Activated CD4-positive, CD25-positive, alpha-beta regulatory T cell treated with anti-CD3 and anti-CD28 coated beads, Interleukin-2, amount 50 U/mL, for 72 hours (primary cell): ENCODE data around the gene VTCN1.
"Not testable (repeated sequence)": the region's sequence is repeated elsewhere in the genome, so short reads cannot be mapped to it uniquely, and the experiment has no call there.

Source experiments
- DNase-seq: peaks from one replicate; pipeline ENCODE4 v3.0.0; 2021

The VTCN1 gene

DNA sequence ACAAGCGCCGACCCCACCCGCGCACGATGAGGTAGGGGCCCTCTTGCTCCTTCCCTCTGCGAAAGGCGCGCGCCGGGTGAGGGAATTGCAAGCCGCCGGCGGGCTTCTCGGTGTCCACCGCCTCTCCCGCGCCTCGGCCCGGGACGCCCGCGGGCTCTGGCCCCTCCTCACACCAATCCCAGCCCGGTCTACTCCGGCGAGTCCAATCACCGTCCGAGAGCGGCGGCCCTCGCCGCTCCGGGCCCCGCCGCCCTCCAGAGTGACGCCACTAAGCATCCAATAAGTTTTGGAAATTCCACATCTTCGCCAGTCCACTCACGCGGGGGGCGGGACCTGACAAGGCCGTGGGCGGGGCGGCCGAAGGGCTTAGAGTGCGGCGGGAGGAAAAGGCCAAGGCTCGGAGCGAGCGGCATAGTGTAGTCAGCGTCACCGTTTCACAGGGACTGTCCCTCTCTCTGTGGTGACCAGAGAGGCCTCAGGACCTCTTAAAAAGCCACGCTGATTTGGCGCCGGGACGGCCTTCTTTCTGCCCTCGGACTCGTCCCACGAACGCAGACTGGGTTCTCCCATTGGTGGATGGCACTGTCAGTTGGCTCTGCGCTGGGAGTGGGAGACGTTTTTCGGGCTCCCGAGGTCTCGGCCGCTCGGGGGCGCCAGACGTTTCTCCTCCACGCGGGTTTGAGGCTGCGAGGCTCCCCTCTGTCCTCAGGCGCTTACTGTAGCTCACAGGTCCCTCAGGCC lies 89.0 kb downstream of the VTCN1 start, which contains the start of gene TRIM45:
Gene TRIM45, minus strand, starts transcription at position 161 of the 741 bp plus-strand sequence. CDS start 548 bp downstream, outside the sequence.
- DNase-seq: peak; percentile 81

GRCh38 chr1:117120774-117121588 lies 89.7 kb downstream of the VTCN1 start:
- DNase-seq: no peak

GRCh38 chr1:117119144-117119543 lies 91.6 kb downstream of the VTCN1 start:
- not testable (repeated sequence) for DNase-seq

GRCh38 chr1:117118137-117118536 lies 92.6 kb downstream of the VTCN1 start:
- no peak for DNase-seq

DNA sequence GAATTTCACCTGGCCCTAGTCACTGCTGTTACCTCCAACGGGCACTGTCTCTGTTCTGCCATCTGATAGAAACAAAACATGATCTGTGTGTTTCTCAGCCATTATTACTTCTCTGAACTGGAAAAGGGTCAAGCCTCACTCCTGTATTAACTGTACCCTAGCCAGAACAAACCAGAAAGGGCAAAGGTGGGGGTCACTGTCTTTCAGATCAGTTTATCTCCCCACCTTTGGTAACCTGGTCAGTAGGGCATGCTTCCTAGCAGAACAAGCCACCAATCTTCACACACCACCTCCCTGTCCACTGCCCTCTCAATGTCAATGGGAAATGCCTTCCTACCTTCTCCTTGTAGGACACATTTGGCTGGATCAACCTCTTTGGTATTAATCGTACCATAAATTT lies 93.0 kb downstream of the VTCN1 start:
- DNase-seq: no peak

DNA sequence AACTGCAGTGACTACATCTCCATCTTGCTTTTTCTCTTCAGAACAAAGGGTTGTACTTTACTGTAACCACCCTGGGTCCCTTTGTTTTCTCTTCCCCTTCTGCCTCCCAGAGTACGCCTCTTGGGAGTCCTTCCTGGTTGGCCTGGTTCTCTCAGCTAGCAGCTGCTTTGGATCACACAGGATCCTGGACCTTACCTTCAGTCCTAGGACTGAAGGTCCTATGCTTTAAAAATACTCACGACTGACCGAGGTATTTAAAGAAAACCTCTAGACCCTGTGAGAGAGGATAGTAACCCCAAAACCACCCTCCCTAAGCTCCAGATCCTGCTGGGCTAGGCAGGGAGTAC lies 94.0 kb downstream of the VTCN1 start:
- no peak for DNase-seq

- no peak for DNase-seq
Observed at GRCh38 chr1:117116090-117116783, 94.5 kb downstream of the VTCN1 start.

DNA sequence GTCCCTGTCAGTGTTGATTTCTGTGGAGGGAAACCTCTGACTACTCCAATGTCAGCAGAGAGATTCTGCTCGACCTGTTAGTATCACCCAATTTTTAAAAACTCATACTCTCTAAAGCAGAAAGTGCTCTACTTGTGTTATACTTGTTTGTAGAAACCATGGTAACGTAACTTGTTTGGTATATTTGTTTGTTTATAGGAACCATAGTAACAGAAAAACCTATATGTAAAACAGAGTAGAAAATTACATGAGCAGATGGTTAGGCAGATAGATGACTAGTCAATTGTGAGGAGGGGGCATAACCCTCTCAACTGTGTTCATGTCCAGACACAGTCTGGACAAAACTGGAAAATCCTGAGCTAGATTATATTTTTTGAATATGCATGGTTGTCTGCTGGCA lies 95.8 kb downstream of the VTCN1 start:
- DNase-seq: no peak

DNA sequence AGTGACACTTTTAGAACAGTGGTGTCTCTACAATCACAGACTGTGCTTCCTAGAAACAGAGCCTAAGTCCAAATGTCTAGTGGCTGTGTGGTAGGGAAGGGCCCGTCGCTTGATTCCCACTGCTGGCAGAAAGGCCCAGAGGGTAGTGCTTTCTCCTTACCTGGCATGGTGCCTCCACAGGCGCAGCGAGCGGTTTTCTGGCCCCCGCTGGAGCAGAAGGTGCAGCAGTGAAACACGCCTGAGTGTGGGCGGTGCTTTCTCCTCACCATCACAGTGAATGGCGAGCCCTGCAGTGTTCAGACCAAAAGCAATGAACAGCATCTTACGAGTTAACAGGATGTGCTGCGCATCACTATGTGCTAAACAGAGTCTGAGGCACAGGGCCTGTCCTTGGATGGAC lies 97.5 kb downstream of the VTCN1 start:
- no peak for DNase-seq

- no peak for DNase-seq
Observed at GRCh38 chr1:117112047-117112717, 98.5 kb downstream of the VTCN1 start.

- DNase-seq: no peak
Observed at GRCh38 chr1:117110774-117111173, 100.0 kb downstream of the VTCN1 start.

GRCh38 chr1:117107364-117107763 lies 103.4 kb downstream of the VTCN1 start:
- no peak for DNase-seq

GRCh38 chr1:117106478-117106877 lies 104.2 kb downstream of the VTCN1 start:
- DNase-seq: no peak

DNA sequence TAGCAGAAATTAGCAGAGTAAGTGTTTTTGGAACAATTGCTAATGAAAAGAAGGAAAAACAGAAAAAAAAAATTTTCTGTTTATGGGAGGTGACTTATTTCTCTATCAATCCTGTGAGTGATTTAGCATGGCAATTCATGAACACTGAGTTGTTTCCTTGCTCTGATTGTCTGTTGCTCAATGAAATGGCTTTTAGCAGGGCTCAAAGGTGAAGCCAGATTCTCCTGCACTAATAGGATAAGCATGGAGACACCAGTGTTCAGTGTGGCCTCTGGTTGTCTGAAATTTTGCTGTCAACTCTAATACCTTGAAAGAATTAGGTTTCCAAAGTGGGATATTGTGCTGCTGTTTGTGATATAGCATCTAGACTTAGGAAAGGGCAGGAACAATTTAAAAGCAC lies 105.0 kb downstream of the VTCN1 start:
- DNase-seq: no peak

- DNase-seq: no peak
Observed at GRCh38 chr1:117104986-117105385, 105.7 kb downstream of the VTCN1 start.

- not testable (repeated sequence) for DNase-seq
Observed at GRCh38 chr1:117101858-117102257, 108.9 kb downstream of the VTCN1 start.

DNA sequence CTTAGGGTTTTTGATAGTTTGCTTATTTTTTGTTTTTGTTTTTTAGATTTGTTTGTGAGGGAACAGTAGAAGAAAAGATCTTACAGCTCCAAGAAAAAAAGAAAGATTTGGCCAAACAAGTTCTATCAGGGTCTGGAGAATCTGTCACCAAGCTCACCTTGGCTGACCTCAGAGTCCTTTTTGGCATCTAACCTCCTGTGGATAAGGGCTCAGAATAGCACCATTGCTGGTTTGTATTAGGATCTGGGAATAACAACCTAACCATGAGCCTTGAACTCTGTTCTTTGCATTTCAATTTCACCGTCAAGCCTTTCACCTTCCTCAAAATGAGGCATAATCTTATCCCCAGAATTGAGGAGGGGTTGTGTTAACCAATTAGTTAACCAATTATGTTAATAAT lies 109.4 kb downstream of the VTCN1 start:
- no peak for DNase-seq

DNA sequence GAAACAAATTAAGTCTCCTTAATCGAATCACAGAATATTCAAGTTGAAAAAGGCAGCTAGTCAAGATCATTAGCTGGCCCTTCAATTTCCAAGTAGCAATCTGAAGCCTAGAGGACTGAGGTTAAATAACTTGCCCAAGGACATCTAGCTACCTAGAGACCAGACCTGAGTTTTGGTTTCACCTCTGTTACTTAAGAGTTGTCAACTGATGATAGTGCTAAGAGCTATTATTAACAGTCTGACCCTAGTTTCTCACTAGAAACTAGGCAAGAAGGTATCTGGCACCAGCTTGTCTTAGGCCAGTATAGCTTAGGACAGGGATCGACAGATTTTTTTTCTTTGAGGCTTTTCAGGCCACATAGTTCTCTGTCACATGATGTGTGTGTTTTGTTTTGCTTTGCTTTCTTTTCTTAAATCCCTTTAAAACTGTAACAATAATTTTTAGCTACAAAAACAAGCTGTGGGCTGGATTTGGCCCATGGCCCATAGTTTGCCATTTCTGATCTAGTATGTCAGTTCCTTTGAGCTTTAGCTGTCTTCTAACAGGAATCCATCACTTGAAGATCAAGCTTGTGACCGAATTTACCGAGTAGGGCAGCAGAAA lies 112.3 kb downstream of the VTCN1 start:
- DNase-seq: no peak

- DNase-seq: no peak
Observed at GRCh38 chr1:117097443-117097842, 113.3 kb downstream of the VTCN1 start.

DNA sequence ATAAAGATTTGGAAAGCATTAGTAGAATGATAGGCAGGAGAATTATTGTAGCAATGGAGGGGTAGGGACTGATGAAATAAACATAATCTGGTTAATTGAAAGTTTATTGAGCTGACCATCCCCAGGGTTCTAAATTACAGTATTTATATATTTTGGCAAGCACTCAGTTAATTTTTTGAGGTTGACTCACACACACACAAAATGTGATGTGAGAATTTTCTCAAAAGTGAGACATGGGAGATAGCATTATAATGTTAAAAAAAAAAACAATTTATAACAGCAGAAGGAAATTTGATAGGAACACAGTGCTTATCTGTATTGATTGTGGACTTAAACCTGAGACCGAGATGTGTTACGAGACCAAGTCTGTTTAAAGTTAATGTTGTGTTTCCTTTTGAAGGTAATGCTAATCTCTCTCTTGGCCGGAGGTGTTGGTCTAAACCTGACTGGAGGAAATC lies 113.7 kb downstream of the VTCN1 start:
- DNase-seq: no peak

DNA sequence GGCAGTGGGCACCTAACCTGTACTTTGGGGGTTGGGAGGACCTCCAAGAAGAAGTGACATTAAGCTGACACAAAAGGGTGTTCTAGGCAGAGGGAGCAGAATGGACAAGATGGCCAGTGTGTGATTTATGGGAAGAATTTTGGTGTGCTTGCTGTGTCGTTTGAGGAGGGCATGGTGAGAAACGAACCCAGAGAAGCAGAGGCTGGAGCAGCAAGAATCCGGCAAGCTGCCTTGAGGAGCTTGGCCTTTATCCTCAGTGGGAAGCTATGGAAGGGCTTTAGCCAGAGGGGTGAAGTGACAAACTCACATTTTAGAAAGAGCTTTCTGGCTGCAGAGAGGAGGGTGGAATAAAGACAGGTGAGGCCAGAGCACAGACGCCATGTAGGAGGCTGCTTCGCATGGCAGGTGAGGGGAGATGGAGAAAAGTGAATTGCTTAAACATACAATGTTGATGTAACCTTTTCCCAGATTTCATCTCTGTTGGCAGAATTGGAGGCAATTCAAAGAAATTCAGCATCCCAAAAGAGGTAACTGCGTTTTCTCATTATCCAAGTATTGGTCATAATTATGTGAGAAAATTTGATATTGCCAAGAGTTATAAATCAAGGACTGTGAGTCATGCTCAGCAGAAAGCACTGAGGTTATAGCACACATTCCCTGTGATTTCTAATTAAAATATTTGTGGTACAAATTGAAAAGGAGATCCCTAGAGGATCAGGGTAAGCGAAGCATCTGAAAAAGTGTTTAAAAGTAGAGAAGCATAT lies 115.7 kb downstream of the VTCN1 start:
- DNase-seq: no peak
